GM18508 (cell line): Measurements from ENCODE around the gene RAD51B.
"Not testable (repeated sequence)": the region's sequence is repeated elsewhere in the genome, so short reads cannot be mapped to it uniquely, and the experiment has no call there.

Experiments used
- ATAC-seq: cut with Tn5 transposase; IDR thresholded peaks from one replicate; pipeline ENCODE4 v1.9.1; 2021; ENCODE audit warnings: moderate number of reproducible peaks; ENCODE audit not compliant: insufficient read depth, unreplicated experiment

The RAD51B gene

GRCh38 chr14:68762953-68763764 lies 943.6 kb downstream of the RAD51B start:
- ATAC-seq = no peak

GRCh38 chr14:68763843-68764242 lies 944.3 kb downstream of the RAD51B start:
- not testable (repeated sequence) for ATAC-seq

- no peak for ATAC-seq
These were observed 947.0 kb downstream of the RAD51B start for GRCh38 chr14:68766299-68767247.

- ATAC-seq = no peak
These were observed 947.7 kb downstream of the RAD51B start for GRCh38 chr14:68767248-68767645.

- no peak for ATAC-seq
These were observed 948.7 kb downstream of the RAD51B start for GRCh38 chr14:68768316-68768715.

GRCh38 chr14:68770051-68770450 lies 950.5 kb downstream of the RAD51B start:
- no peak for ATAC-seq

- ATAC-seq = no peak
These were observed 951.1 kb downstream of the RAD51B start for GRCh38 chr14:68770553-68771286.

GRCh38 chr14:68771631-68772030 lies 952.1 kb downstream of the RAD51B start:
- ATAC-seq = no peak

GRCh38 chr14:68772761-68773381 lies 953.3 kb downstream of the RAD51B start:
- no peak for ATAC-seq

- ATAC-seq = no peak
These were observed 955.4 kb downstream of the RAD51B start for GRCh38 chr14:68774771-68775613.

GRCh38 chr14:68775614-68776126 lies 956.1 kb downstream of the RAD51B start:
- ATAC-seq = no peak

- ATAC-seq = no peak
These were observed 958.1 kb downstream of the RAD51B start for GRCh38 chr14:68777644-68778043.
